Gastroesophageal sphincter (tissue), 3 donors: ENCODE results near the gene NHERF2.

ENCODE experiments used
- EP300 ChIP-seq: sonication (generic); formaldehyde crosslinking; IDR thresholded peaks from one replicate; pipeline ENCODE4 v1.6.1; 2017; ENCODE audit warnings: antibody characterized with exemption, mild to moderate bottlenecking
- POLR2A ChIP-seq, 2 donors: fragments of 450-650 bp; IDR thresholded peaks; one replicate each; pipeline ENCODE4 v1.6.1; 2017; ENCODE audit warnings: antibody characterized with exemption in 2 of 2, mild to moderate bottlenecking in 2 of 2, moderate library complexity in 1 of 2
- POLR2AphosphoS5 ChIP-seq: sonication (generic); formaldehyde crosslinking; IDR thresholded peaks from one replicate; pipeline ENCODE4 v1.6.1; 2017; ENCODE audit warnings: antibody characterized with exemption
- TF ChIP-seq, protein P1 (sequence below), 4 experiments: fragments of 200-600 bp in 2 of 4; fragments of 450-650 bp in 2 of 4; sonication (generic) in 1 of 4; IDR thresholded peaks; one replicate each; pipeline ENCODE4 v1.5.1; 2017 to 2019; ENCODE audit warnings: antibody characterized with exemption in 4 of 4, mild to moderate bottlenecking in 2 of 4, moderate library complexity in 2 of 4

DNA sequence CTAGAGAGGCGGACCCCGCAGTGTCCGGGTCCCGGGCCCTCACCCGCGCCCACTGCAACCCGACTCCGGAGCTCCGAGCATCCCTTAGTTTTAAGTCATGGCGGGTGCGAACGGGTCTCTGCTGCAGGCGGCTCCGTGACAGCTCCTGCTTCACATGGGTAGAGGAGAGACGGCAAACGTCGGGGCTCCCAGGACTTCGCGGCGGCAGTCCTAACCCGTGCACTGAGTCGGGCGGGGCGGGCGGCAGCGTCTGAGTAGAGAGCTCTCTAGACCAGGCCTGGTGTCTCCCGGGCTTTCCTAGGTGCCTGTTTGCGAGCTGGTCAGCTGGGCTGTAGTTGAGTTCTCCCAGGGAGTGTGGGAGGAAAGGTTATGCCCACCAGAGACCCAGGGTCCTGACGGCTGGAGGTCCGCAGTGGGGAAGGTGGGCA is 21.4 kb downstream of the NHERF2 start:
- TF ChIP-seq POLR2A (IDR thresholded peaks at IDR 0.05) (no peak), POLR2AphosphoS5 (no peak), EP300 (no peak)
- TF ChIP-seq, protein P1, sequence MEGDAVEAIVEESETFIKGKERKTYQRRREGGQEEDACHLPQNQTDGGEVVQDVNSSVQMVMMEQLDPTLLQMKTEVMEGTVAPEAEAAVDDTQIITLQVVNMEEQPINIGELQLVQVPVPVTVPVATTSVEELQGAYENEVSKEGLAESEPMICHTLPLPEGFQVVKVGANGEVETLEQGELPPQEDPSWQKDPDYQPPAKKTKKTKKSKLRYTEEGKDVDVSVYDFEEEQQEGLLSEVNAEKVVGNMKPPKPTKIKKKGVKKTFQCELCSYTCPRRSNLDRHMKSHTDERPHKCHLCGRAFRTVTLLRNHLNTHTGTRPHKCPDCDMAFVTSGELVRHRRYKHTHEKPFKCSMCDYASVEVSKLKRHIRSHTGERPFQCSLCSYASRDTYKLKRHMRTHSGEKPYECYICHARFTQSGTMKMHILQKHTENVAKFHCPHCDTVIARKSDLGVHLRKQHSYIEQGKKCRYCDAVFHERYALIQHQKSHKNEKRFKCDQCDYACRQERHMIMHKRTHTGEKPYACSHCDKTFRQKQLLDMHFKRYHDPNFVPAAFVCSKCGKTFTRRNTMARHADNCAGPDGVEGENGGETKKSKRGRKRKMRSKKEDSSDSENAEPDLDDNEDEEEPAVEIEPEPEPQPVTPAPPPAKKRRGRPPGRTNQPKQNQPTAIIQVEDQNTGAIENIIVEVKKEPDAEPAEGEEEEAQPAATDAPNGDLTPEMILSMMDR (IDR thresholded peaks at IDR 0.05), result no peak
